HG03064 (cell line): ENCODE measurements around the gene GRIK3.

Experiments
- ATAC-seq: cut with Tn5 transposase; IDR thresholded peaks from one replicate; pipeline ENCODE4 v1.9.1; 2021; ENCODE audit warnings: low read depth; ENCODE audit not compliant: unreplicated experiment

GRIK3 gene

DNA sequence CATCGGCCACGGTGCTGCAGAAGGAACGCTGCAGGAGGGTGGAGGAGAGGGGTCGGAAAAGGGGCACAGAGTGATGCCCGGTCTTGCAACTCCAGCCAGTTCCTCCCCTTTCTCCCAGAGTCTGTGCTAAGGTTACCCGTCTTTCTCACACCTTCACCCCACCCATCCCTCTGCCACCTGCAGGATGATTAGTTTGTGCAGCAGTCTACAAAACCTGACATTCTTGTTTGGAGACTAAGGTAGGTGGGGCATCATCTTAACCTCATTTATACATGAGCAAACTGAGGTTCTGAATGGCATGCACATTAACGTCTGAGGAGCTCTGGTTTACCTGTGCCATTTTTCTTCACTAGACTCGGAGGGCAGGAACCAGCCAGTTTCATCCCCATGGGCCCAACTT is 232.3 kb downstream of the GRIK3 start:
- no peak for ATAC-seq

DNA sequence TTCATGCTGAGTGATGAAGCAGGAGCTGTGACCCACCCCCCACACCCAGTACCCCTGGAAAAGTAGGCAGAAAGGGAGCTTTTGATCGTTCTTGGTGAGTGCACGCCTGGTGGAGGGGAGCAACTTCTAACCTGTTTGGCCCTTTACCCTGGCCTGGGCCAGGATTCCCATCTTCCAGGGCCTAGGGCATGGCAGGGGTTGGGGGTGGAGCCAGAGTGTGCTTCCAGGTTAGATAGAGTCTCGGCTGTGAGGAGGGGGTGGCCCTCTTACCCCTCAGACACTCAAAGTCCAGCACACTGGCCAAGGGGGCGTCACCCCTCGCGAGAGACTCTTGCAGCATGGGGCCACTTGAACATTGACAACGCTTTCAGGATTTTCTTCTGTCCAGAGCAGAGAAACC is 236.6 kb downstream of the GRIK3 start:
- no peak for ATAC-seq

DNA sequence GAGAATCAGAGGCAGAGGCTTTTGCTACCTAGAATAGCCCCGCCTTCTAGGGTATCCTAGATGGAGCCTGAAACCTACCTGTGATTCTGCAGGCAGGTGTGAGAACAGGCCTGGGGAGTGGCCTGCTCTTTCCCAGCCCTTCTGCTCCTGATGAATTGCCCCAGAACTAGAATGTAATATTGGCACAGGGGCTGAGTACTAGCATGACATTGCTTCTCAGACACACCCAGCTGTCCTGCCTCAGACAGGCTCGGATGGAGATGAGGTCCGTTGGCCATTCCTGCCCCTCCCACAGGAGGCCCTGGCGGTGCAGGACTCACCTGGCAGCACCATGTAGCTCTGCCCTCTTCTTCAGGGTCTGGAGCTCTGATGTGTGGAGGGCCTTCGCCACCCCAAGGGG is 237.6 kb downstream of the GRIK3 start:
- no peak for ATAC-seq

DNA sequence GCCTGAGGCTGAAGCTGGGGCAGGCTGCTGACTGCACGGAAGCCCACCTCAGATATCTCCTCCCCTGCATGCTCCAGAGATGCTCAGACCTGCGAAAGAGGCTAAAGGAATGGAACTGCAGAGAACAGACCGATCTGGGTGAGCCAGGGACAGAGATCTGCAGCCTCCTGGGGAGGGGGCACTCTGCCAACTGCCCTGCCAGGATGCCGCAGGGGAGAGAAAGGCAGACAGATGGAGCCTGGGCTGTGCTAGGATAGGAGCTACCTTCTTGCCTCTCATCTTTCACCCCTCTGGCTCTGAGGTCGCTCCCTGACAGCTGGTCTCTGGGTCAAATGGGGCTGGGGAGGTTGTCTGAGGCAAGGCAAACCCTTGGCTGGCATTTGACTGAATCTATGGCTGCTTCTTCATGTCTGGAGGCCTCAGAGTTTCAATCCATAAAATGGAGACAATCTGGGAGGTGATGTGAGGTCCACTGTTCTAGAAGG is 238.2 kb downstream of the GRIK3 start:
- no peak for ATAC-seq

DNA sequence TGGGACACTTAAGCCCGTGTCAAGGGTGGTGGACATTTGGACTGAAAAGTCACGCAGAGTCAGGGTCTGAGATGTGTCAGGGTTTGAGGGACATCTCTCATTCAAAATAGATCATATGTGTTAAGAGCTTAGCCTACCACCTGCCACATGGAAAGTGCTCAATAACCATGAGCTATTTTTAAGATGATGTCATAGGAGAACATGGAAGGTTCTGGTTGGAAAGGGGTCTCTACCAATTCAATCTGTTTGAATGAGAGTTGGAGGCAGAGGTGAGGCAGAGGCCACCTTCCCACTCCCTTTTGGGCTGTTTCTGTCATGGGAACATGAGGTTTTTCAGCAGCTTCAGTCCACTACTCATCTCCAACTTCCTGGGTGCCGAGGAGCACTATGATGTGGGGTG is 239.9 kb downstream of the GRIK3 start:
- no peak for ATAC-seq

DNA sequence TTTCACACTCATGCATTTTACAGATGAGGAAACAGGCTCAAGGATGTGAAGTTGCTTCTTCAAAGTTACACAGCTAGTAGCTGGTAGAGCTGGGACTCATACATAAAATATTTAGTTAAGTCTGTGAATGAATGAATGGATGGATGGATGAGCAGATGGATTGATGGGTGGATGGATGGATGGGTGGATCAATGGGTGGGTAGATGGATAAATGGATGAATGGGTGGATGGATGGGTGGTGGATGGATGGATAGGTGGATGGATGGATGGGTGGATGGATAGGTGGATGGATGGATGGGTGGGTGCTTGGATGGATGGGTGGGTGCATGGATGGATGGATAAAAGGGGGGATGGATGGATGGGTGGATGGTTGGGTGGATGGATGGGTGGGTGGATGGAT is 240.9 kb downstream of the GRIK3 start:
- ATAC-seq, result no peak

DNA sequence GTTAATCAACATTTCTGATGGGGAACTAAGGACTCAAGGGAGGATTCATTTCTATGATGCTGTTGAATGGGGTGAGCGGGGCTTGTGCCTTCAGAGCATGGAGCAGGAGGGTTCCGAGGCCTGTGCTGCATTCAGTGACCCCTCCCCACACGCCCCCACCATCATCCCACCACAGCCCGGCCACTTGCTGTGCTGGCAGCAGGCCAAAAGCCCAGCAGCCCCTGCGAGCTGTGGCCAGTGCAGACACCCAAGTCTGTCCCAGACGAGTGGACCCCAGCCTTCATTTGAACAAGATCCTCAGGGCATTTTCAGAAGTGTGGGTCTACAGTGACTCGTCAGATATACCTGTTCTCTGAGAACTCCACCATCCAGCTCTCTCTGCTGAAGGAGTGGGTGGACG is 242.0 kb downstream of the GRIK3 start:
- no peak for ATAC-seq

DNA sequence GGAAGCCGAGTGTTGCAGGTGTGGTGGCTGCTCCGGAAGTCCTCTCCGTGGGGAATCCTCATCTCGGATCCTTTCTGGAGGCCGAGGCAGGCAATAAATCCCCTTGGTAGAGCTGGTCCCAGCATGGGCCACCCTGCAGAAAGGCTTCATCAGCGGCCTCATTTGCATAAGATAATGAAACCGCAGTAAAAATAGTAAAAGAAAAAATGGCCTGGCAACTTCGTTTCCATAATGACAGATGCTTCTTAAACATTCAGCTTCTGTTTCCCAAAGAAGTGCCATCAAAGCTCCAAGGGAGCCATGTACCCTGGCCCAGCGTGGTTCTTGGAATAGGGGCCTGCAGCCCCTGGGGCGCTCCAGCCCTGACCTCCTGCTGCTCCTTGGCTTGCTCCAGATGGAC is 244.1 kb downstream of the GRIK3 start:
- ATAC-seq, result no peak

DNA sequence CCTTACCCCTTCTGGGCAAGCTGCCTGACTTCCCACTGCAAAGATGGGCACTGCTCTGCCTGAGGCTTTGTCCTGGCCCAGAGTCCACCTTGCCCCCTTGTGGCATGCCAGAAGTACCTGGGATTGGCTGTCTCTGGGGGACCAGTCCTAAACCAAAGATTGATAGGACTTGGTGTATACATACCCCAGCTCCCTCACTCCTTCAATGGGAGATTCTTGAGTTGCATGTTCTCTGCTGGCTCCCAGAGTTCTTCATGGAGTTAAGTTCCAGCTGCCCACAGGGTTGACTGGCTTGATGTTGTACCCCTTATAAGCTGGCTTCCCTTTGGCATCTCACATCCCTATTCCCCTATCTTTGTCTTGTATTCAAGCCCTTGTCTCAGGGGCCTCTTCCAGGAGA is 244.8 kb downstream of the GRIK3 start:
- ATAC-seq, result no peak

DNA sequence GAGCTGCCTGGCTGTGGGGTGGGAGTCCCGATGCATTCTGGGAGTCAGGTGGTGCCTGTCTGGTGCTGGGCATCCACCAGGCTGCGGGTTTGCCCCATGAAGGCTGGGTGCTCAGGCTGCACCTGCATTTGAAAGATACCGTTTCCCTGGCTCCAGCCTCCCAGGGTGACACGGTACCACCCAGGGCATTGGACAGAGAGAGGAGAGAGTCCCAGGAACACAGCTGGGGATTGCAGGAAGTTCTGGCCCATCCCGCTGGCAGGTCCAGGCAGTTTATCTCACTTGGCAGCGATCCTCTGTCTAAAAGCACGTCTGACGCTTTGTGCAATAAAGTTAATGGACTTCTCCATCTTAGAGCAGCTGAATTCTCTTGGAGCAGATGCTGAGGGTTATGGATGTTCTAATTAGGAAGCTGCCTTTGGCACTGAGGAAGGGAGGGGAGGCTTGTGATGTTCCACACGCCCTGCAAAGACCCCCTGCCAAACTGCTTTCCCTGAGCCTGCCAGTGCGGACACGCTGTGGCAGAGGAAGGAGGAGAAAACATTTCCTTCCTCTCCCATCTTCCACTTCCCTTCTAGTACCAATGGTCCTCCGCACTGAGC is 246.9 kb downstream of the GRIK3 start:
- ATAC-seq, result no peak

DNA sequence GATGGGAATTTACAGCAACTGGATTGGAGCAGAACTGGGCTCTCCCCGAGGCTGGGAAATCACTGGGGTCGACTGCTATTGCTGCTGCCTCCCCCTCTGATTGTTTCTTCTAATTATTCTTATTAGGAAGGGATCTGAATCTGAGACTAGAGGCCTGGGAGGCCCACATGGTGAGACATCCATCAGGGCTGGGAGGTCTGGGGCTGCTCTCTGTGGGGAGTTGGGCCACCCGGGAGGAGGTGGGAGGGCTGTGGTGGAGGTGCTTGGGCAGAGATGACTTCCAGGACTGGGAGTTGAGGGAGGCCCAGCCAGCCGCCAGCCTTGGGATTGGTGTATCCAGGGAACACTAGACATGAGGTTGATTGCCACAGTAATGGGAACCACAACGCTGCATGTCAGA is 247.9 kb downstream of the GRIK3 start:
- ATAC-seq, result no peak

DNA sequence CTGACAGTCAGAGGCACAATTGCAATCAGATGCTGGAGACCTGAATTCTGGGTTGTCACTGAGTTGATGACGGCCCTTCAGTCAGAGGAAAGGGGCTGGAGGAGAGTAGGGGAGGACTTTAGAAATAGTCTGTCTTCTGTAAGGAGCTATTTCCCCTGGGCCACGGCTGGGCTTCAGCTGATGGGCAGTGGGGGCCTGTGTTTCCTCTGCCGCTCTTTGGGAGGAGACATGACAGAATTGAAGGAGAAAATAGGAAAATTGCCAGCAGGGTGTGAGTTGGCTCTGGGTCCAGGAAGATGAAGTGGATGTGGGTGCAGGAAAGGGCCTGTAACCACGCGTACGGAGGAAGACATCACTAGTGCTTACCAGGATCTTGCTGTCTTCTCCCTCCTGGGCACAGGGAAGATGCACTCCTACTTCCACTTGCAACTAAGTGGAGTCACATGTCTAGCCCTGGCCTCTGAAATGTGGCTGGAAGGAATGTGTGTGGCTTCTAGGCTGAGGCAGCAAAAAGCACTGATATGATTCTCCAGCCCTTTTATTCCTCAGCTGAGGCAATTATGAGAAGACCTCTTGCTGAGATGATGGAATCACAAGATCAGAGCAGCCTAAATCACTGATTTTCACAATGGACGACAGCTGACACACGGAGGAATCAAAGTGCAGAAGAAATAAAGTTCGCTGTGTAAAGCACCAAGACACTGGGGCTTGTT is 250.0 kb downstream of the GRIK3 start:
- ATAC-seq, result no peak

DNA sequence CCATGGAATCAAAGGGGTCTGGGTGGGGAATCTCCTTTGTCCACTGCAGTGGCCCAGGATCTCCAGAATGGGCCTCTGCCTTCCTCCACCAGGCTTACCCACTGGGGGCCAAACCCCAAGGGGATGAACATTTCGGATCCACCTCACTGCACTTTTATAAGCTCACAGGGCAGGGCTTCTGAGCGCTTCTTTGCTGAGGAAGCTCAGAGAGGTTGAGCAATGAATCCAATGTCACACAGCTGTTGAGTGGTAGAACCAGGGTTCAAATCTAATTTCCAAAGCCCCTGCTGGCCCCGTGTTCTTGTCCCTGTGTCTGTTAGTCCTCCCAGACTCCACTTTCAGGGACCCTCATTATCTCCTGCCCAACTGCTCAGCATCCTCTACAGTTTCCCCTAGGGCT is 250.8 kb downstream of the GRIK3 start:
- no peak for ATAC-seq

DNA sequence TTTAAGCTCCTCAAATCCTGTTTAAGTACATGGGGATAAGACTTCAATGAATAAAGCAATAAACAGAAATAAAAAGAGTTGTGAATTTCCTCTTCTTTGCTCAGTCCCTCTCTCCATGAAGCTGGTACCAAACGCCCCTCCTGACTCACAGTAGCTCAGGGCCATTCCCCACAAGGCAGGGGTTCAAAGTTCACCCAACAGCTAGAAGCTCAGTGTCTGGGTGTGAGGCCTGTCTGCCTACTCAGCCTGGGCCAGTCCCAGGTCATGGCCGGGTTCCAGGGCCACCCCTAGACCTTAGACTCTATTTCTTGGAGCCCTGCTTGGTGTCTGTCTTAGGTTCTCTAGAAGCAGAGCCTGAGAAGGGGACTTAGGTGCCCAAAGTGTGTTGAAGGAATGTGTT is 251.5 kb downstream of the GRIK3 start:
- no peak for ATAC-seq

DNA sequence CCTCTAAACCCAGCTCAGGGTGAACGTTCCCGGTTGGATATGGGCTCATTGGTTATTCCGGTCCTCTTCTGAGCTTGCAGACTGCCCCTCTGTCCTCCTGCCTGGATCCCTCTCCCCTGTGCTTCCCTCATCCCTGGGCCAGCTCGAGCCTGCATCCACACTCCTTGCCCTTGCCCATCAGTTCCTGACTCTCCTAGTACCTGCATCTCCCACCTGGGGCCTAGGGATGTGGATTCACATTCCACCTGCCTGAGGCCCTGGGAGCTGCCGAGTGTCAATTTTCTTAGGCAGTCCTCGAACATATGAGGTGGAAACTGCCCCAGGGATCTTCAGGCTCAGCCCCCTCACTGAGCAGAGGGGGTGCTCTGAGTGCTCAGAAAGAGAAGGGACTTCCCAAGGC is 252.2 kb downstream of the GRIK3 start:
- ATAC-seq, result no peak

DNA sequence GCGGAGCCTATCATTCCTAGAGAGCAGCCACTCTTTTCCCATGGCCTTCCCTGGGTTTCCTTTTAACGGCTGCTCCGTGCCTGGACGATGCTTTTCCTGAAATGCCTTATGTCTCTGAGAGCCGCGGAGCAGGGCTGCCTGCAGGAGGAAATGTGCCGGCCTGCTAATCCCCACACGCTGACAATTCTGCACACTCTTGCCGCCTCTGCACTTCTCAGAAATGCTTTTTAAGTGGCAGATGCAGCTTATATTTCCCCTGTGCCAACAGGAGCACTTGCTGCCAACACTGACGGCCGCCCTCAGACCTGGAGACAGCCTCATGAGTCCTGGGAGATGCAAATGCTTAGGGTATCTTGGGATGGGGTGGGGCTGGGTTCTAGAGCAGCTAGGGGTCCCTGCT is 253.2 kb downstream of the GRIK3 start:
- ATAC-seq, result no peak

DNA sequence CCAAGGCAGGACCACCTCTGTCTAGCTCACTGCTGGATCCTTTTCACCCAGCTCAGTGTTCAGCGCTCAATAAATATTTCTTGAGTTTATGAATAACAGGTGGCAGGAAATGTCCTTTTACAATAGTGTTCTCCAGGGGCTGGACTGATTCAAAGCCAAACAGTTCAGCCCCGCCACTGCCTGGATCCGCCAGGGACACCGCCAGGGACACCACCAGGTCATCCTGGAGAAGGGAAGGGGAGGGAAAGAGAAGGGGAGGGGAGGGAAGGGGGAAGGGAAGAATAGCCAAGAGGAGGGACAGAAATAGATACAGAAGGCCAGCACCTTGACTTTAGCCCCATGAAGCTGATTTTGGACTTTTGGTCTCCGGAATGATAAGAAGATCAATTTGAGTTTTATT is 255.6 kb downstream of the GRIK3 start:
- ATAC-seq, result no peak

DNA sequence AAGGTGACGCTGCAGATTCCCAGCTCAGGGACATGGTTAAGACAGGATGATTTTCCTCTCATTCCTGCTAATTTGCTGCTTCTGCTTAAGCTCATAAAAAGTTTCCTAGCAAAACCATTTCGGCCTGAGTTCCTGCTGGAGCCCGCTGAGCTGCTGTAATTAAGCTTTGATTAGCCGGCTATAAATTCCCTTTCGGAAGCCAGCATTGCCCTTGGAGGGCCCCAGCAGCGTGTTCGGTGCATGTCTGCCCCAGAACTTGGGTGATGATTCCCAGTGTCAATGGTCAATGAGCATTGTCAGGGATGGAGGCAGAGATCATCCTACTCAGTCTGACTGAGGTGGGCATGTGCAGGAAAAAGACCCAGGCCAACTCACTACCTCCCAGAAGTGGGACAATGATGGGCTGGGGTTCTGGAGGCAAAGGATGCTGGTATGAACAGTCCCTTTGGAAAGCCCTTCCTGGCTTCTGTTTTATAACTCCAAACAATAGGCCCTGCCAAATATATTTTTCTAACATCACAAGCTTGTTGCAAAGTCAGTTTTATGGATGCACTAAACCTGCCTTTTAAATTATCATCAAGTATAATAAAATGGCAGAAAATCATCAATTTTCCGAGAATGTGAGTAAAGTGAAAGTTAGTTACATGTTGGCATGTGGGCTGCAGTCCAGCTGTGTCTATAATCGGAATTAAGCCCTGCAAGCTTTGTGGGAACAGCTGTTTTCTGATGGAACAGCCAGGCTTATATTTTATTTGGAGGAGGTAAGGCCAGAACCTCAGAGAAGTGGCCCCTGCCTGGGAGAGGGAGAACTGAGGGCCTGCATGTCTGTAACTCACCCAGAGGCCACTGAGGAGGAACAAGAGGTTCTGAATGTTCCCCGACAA is 257.1 kb downstream of the GRIK3 start:
- no peak for ATAC-seq

DNA sequence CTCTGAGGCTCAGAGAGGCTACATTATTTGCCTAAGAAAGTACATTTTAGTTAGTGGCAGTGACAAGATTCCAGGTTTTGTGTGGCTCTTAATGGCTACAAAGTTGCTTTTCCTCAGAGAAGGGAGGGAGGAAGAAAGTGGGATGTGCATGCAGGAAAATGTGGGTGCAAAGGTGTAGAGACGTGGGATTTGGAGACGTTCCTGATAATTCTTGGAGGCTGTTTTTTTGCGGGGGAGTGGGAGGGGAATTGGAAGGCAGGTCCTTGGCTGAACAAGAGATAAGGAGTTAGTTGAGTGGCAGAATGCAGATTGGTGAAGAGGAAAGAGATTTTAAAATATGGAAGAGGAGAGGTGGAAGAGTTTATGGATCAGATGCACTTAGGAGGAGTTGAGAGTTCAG is 258.1 kb downstream of the GRIK3 start:
- ATAC-seq, result no peak

DNA sequence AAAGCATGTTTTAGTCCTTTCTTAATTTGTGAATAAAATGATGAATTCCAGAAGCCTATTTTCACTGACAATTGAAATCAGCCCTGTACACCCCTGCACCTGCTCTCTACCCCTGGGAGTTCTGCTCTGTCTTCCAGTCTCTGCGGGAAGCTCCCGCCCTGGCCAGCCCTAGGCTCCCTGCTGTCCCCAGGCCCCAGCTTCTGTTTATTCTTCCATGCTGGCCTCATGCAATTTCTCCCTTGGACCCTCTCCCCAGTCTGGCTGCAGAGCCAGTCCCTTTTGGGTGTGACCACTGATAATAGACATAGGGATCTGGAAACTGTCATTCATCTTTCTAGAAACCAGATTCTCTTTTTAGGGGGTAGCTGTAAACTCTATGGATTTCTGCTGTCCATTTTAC is 258.6 kb downstream of the GRIK3 start:
- ATAC-seq, result no peak

DNA sequence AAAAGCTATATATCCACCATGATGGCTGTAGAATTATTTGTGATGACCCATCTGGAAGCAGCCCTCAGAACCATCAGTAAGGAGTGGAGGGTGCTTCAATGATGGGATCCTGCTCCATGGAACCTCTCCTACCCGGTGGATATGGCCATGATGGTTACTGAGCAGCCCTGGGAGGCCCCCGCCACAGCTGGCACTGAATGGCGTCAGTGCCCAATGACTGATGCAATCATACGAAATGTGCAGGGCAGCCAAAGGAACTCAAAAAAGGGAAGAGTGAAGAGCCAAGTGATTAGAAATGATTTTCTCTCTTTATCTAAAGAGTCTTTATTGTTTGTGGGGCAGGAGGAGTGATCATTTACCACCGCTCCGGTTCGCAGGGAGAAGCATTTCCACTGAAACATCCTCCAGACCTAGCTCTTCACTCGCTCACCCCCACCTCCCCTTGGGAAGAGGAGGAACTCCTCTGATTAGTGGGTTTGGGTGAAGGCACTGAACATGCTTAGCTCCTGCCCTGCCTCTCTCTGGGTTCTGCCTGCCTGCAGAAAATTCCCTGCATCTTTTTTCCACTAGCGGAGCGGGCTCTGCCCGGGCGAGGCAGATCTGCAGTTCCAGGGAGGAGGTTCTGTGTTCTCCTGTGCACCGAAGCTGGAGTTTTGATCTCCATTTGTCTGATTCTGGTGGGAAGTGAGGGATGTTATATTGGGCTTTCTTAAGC is 260.3 kb downstream of the GRIK3 start:
- ATAC-seq, result no peak
